GM23248 (cell line): ENCODE measurements around the gene TXNIP.

Source experiments
- EZH2 ChIP-seq: fragments of 200-600 bp; sonication (generic); IDR thresholded peaks from 2 replicates; pipeline ENCODE4 v1.6.1; 2018; ENCODE audit warnings: antibody characterized with exemption, mild to moderate bottlenecking; ENCODE audit not compliant: insufficient read depth, poor library complexity, severe bottlenecking
- EZH2phosphoT487 ChIP-seq: fragments of 200-600 bp; sonication (generic); IDR thresholded peaks from 2 replicates; pipeline ENCODE4 v1.6.1; 2018; ENCODE audit warnings: antibody characterized with exemption, moderate library complexity, mild to moderate bottlenecking, low read depth; ENCODE audit not compliant: insufficient read depth

DNA sequence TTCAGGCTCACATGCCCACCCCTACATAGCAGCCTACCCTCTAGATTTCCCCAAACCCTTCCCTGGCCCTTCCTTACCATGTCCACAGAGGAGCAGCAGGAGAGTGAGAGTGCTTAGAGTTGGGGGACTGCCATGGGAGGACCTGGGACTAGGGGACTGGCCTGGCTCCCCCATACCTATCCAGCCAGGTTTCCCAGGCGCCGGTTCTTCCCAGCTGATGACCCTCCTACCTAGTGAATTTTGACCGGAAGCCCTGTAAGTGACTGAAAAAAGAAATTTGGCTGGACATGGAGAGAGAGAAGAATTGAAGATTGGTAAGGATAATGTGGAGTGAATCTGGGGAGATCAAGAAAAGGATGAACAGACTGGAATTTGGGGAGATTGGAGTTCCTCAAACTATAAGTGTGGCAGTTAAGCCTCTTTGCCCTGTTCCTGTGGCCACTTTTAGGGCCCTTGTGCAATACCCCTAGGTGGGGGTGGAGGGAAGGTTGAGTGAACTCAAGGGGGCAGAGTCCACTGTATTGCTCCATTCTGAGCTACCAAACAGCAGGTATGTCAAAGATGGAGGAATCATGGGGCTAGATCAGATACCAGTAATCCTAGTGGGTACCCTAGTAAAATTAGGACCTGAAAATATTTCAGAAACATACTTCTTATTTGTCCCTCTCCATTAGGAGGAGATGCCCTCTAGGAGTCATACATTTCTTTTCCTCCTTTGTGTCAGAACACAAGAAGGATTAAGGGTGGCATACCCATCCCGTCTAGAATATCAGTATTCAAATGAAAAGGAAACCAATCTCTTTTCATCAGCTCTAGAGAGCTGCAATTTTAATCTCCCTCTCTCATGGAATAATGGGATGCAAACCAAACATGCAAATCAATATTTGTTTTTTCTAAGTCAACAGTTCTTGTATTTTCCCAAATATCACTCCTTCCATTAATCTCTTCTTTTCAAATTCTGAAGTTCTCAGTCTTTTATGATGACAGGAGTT is 24.0 kb upstream of the TXNIP start:
- TF ChIP-seq EZH2phosphoT487 (no peak), EZH2 (no peak)
